ENCODE data around the gene HIRA.
"Not testable (repeated sequence)": the region's sequence is repeated elsewhere in the genome, so short reads cannot be mapped to it uniquely, and the experiment has no call there.

HIRA gene

DNA sequence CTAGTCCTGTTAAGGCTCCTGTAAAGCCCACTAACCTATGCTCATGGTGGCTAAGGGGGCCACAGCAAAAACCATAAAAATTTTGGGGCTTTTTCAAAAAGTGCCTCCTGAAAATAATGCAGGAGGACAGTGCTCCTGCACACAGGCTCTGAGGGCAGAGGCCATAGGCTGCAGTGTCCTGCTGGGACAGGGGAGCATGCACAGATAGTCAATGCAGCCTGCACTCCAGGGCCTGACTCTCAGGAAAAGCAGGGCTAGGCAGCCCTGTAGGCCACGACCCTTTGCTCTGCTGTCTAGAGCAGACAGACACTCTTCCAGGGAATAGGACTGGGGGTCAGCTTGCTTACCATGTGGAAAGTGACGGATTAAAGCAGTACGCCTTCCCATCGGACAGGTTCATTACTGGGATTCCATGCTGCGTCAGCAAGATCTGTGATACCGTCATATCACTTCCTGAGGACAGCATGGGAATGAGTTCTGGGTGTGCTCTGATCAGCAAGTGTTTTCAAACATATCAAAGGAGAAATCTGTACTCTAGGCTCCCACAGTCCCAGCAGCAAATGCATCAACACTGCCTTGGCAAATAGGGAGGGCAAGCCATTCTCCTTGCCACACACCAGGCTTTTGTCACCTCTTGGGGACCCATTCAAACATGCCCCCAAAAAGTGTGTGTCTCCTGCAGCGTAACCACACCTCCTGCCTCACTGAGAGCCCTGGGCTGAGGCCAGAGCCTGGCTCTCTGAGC is 75.9 kb downstream of the HIRA start:
- no peak for DNase-seq

DNA sequence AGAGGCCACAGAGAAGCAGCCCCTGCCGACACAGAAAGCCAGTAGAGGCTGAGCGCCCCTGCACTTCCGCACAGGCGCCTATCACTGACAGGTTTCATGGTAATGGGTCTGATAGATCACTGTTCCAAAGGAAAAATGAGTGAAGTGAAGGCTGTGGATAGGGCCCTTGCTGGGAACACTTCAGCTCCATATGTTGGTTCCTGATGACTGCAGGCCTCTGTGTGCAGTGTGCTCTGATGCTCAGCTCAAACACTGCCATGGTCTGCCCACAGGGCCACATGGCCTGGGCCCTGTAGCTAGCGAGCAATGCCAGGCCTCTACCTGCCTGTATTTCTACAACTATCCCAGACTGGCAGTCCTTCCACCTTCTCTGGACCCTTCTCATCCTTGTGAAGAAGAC is 77.3 kb downstream of the HIRA start:
- no peak for DNase-seq

DNA sequence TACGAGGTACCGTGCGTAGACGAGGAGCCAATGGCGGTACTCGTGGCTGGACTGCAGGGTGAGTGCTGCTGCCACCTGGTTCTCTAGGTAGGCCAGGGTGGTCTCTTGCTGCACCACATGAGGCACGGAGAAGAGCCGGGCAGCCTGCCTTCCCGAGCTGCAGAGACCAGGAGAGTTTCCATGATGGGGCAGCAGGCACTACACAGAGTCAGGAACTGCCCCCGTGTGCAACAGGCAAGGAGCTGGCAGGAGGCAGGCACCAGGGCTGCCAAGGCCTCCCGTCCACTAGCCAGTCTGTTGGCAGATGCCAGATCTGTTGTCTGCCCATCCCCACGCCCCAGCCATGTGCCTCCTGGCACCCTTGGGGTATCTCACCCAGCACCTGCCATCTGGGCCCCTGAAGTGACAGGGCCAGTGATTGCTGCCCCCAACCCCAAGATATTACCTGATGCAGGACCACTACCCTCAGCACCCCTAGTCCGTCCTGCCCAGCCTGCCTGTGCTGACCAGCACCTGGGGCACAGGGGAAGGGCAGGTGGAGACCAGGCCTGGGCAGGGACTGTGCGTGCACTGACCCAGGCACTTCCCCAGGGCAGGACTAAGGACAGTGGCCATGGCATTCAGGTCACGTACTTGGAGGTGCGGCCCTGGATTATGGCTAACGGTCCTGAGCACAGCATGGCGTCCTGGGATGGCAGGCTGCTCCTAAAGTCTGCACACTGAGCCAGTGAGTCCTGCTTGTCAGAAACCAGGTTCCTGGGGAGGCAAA is 78.0 kb downstream of the HIRA start:
- no peak for DNase-seq

DNA sequence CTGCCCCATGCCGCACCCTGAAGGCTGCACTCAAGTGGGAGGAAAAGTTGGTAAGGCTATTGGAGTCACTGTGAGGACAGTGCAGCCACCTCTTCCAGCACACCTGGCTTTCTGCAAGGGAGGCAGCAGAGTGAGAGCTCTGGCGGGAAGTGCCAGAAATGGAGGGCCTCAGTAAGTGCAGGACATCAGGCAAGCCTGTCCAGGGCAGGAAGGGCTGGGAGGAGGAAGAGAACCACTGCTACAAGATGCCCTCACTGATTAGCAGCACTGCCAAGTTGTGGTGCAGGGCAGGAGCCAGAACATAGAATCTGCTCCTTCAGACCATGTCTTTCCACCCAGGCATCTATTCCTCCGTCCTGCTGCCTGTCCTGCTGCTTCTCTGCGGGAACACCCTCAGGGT is 78.8 kb downstream of the HIRA start:
- no peak for DNase-seq

DNA sequence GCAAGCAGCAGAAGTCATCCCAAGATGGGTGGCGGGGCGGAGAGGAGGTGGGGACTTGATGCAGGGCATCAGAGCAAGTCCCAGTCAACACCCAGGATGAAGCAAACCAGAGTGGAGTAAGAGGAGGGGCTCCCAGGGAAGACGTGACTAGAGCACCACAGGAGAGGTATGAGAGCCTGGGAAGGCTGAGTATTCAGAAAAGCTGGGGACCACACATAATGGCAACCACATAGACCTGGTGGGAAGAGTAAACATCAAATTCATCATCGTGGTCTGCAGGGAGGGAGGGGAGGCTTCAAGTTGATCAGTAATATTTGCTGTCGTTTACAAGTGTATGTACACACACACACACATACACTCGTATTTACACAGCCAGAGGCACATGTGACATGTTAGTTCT is 79.3 kb downstream of the HIRA start:
- DNase-seq: no peak

DNA sequence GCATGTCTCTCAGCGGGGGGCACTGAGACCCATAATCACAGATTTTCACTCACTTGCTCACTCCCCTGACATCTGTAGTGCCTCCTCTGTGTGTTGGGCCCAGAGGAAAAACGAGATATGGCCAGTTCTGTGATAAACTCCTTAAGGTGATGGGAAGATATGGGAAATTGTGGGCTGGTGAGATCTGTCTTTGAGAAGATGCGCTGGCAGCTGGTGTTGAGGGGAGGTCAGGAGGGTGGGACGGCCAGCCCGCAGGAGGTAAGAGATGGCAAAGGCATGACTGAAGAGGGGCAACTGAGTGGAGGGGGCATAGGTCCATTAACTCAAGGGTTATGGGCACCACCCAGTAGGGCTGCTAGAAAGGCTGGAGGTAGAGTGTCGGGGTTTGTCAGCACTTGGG is 79.9 kb downstream of the HIRA start:
- no peak for DNase-seq

DNA sequence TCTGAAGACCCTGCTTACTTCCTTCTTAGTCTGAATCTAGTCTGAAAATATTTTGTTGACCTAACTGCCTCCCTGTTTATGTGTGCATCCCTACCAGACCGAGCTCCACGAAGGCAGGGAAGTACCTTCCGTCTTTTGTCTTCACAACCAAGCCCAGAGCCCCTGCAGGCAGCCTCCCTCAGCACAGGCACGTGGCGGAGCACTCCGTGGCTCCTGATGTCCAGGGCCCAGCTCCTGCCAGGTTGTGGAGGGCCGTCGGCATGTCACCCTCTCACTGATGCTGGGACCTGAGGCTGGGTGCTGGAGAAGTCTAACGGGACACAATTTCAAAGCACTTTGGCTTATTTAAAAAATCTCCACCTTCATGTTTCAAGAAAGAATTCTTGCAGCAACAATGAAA is 80.6 kb downstream of the HIRA start:
- no peak for DNase-seq

DNA sequence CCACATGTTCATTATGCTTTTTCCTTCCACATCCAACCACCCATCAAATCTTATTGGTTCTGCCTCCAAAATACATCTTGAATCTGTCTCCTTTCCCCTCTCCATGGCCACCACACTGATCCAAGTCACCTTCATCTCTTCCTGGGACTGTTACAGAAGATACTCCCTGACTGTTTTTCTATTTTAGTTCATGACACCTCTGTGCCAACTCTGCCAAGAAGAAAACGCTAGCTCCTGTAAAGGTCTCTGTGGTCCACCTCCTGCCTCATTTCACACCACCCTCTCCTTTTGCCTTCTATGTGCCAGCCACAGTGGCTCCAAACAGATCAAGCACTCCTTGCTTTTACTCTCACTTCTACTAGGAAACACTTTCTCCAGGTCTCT is 81.1 kb downstream of the HIRA start:
- DNase-seq: no peak

DNA sequence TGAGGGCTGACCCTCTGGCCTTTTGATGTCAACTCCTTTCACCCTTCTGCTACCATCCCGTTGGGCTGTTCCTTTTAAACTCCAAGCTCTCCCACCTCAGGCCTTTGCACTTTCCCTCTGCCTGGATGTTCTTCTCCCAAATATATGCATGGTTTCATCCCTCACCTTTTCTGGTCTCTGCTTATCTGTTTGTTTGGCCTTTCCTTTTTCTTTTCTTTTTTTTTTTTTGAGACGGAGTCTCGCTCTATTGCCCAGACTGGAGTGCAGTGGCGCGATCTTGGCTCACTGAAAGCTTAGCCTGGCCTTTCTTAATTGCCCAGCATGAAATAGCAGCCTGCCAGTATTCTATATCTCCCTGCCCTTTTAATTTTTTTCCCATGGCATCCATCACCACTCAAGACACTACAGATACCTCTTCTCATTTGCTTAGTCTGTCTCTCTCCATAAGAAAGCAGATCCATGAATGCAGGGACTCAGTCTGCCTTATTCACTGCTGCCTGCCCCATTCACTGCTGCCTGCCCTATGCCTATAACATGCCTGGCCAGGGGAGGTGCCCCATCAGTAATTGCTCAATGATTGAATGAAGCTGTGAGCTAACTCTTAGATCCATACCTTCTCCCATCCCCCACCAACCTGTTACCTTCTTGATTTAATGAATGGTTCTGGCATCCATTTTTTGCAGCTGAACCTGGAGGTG is 81.6 kb downstream of the HIRA start:
- DNase-seq: no peak

DNA sequence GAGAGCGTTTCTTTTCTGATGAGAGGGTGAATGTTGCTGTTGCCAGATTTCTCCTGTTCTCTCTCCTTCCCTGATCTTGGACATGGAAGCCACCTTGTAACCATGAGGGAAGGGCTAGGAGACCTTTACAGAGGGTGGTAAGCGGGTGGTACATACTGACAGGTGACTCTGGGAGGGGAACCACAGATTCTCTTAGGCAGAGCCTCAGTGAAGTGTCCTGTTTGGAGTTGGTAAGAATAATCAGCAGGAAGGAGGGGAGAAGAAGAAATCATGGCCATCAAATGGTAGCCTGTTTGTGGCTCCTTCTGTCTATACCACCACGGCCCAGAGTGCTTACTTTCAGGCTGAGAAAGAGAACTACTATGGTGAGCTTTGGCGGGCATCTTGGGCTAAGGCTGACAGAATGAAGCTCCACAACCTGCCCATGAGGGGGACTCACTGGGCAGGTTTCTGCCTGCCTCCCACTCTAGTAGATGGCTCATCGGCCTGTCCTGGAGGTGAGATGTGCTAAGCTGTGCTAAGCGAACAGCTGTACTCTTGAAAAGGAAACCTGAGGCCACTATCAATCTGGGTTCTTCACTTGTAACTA is 84.8 kb downstream of the HIRA start:
- DNase-seq: no peak

DNA sequence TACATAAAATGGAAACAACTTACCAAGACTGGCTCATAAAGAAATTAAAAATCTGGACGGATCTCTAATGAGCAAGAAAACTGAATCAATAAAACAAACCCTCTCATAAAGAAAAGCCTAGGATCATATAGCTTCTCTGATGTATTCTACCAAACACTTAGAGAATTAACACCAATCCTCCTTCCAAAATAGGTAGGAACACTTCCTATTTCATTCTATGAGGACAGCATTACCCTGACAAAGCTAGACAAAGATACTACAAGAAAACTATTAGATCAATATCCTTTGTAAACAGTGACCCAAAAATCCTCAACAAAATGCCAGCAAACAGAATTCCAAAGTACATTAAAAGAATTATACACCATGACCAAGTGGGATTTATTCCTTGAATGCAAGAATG is 87.1 kb downstream of the HIRA start:
- DNase-seq: no peak

DNA sequence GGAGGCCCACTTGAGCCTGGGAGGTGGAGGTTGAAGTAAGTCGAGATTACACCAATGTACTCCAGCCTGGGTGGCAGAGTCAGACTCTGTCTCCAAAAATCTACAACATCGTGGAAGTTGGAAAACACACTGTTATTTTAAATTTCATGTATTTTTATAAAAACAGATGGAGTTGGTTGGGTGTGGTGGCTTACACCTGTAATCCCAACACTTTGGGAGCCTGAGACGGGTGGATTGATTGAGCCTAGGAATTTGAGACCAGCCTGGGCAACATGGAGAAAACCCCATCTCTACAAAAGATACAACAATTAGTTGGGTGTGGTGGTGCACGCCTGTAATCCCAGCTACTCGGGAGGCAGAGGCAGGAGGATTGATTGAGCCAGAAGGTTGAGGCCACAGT is 88.1 kb downstream of the HIRA start:
- DNase-seq: no peak

DNA sequence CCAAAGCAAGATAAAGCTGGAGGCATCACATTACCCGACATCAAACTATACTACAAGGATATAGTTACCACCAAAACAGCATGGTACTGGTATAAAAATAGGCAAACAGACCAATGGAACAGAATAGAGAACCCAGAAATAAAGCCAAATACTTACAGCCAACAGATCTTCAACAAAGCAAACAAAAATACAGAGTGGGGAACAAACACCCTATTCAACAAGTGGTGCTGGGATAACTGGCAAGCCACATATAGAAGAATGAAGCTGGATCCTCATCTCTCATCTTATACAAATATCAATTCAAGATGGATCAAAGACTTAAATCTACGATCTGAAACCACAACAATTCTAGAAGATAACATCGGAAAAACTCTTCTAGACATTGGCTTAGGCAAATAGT is 90.0 kb downstream of the HIRA start:
- DNase-seq: no peak

DNA sequence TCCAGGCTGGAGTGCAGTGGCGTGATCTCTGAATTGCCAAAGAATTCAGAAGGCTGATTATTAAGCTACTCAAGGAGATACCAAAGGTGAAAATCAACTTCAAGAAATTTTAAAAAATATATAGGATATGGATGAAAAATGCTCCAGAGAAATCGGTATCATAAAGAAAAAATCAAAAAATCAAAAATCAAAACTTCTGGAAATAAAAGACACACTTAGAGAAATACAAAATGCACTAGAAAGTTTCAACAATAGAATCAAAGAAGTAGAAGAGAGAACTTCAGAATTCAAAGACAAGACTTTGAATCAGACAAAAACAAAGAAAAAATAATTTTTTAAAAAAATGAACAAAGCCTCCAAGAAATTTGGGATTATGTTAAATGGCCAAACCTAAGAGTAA is 94.4 kb downstream of the HIRA start:
- no peak for DNase-seq

DNA sequence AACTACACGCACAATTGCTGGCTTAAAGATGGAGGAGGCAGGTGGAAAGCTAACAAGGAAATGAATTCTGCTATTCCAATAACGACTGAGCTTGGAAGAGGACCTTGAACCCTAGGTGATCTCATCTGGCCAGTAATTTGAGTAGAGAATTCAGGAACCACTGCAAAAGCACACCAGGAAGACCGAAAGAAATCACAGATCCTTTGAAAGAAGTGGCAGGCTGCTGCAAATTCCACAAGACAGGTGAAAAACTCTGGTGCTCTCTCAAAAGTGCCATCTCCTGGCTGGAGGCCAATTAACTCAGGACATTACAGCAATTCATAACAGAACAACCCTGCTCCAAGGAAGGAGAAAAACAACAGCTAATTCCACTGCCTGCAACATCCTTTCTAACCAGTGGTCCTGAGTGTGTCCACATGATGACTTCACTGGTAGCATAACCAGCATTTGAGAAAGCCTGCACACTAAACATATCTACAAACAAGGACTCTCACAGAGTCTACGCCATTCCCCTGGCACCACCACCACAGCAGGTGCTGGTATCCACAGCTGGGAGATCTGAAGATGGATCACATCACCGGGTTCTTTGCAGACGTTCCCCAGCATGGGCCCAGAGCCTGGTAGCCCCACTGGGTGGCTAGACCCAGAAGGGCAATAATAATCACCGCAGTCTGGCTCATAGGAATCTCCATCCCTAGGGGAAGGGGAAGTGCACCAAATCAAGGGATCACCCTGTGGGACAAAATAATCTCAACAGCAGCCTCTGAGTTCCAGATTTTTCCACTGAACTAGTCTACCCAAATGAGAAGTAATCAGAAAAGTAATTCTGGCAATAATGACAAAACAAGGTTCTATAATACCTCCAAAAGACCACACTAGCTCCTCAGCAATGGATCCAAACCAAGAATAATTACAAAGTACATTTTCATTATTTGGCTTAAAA is 95.1 kb downstream of the HIRA start:
- DNase-seq: no peak

DNA sequence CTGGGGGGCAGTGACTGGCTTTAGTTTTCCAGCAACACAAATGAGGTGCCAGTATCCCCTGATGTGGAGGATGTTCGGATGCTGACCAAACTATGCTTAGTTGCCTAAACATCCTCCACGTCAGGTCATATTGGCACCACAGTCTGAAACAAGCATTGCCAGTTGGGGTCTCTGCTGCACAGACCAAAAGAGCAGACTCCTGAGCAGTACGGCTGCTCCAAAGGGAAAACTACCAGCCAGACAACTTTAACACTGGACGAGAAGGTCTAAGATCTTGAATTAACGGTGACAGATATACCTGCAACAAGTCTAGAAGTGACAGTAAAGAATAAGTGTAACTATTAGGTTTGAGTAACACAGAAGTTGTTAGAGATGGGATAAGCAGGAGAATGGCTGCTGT is 99.6 kb downstream of the HIRA start:
- DNase-seq: no peak

DNA sequence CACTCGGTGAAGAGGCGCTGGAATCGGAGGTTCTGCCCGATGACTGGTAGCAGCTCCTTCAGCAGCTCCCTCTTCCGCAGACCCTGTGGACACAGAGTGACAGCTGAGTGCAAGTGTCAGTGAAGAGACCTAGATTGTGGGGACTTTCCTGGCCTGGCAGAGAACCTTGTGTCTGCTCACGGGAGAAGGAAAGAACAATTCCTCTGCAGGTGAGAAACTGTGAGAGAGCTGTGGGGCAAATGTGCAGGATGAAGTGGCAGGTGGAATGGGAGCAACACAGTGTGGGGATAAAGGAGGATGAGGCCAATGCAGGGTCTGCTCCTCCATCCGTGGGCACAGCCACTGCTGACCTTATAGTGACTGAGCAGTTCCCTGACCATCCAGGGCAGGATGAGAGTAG is 100.1 kb downstream of the HIRA start:
- DNase-seq: no peak

DNA sequence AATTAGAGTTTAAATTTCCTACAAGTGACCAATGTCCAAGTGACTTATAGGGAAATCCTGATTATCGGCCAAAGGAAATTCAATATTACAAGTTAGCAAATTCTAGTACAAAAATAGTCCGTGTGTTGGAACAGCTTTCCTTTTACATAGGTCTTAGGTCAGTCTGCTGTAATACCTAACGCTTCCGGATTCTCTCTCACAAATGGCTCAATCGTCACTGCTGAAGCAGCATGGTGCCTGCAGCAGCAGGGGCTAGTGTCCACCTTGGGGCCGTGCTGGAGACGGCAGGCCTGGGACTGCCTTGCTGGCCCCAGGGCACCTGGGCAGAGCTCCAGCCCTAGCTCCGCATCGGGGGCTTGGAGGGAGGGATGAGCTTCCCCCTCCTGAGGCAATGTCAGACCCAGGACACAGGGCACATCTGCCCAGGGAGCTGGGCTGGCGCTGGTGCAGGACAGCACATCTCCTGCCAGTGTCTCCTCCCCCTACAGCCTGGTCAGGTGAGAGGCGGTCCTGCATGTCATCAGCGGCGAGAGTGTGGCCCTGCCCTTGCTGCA is 100.6 kb downstream of the HIRA start:
- DNase-seq: no peak

DNA sequence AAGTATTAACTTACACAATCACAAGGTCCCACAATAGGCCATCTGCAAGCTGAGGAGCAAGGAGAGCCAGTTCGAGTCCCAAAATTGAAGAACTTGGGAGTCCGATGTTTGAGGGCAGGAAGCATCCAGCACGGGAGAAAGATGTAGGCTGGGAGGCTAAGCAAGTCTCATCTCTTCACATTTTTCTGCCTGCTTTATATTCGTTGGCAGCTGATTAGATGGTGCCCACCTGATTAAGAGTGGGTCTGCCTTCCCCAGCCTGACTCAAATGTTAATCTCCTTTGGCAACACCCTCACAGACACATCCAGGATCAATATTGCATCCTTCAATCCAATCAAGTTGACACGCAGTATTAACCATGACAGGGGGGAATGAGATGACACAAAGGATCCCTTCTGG is 101.3 kb downstream of the HIRA start:
- DNase-seq: not testable (repeated sequence)

DNA sequence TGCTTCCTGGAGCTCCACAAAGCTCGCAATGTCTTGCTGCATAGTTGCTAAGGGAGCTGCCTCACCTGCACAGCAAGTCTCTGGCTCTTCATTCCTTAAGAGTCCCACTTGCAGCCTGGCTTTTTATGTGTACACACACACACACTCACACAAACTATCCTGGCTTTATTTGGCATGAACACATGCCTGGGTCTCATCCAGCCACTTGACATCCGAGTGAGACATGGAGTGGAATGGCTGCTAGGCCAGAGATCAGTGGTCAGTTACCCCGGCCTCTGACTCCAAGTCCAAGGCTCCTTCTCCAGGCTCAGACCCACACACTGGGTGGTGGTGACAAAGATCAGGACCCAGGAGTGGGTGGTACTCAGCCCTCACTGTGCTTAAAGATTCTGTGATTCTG is 102.1 kb downstream of the HIRA start:
- no peak for DNase-seq

DNA sequence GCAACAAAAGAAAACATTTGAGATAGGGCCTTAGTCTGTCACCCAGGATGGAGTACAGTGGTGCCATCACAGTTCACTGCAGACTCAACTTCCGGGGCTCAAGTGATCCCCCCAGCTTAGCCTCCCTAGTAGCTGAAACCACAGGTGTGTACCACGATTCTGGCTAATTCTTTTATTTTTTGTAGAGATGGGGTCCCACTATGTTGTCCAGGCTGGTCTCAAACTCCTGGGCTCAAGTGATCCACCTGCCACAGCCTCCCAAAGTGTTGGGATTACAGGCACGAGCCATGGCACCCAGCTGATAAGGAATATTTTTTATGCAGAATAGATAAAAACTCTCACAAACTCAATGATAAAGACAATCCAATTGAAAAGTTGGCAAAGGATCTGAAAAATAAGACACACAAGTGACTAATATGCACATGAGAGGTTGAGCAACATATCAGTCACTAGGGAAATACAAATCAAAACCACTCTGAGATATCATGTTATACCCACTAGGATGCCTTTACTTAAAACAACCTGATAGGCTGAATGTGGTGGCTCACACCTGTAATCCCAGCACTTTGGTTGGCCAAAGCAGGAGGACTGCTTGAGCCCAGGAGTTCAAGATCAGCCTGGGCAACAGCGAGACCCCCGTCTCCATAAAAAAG is 106.1 kb downstream of the HIRA start:
- DNase-seq: no peak

DNA sequence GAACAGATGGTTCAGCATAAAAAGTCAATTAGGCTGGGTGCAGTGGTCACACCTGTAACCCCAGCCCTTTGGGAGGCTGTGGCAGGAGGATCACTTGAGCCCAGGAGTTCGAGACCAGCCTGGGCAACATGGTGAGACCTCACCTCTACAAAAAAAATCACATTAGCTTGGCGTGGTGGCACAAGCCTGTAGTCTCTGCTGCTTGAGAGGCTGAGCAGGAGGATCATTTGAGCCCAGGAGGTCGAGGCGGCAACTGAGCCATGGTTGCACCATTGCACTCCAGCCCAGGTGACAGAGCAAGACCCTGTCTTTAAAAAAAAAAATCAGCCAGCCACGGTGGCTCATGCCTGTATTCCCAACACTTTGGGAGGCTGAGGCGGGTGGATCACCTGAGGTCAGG is 108.1 kb downstream of the HIRA start:
- not testable (repeated sequence) for DNase-seq
